Endothelial cell of umbilical vein (primary cell): ENCODE results near the gene RBM26. TPM values are rescaled to one million over a fixed set of nuclear protein-coding genes. Genes with fewer than 3 reads are reported as not detected.

Experiments used
- BruUV-seq: library from RNA; stranded (reverse); fragments of 400-500 nt; replicated peaks from 2 replicates; lab custom pipeline; 2021; lab: Mats Ljungman, UMichigan
- CTCF ChIA-PET: fragments of 300-600, 350-600 bp; sonication (Branson Sonifier 250); formaldehyde crosslinking; loops from one replicate; lab custom pipeline; 2021; ENCODE audit warnings: antibody characterized with exemption, inconsistent platforms; lab: Charles Lee
- POLR2A ChIA-PET: fragments of 300-600, 350-600 bp; sonication (Branson Sonifier 250); formaldehyde crosslinking; loops from one replicate; lab custom pipeline; 2021; ENCODE audit warnings: antibody characterized with exemption, inconsistent platforms; lab: Charles Lee
- DNase-seq: peaks from one replicate; pipeline ENCODE4 v3.0.0-alpha.2; 2011; ENCODE audit warnings: low read depth, low spot score
- FAIRE-seq: peaks from 2 replicates; lab custom pipeline; 2011; peaks lifted over from hg19 to GRCh38; lab: Jason Lieb, UNC
- H2AFZ ChIP-seq: 2 replicates; pipeline ENCODE4 v1.6.0; 2012; ENCODE audit warnings: low read depth, low read length, control low read depth, inconsistent platforms
- H3K27ac ChIP-seq: 2 replicates; pipeline ENCODE4 v1.5.1; 2011; ENCODE audit warnings: low read depth, mild to moderate bottlenecking, control low read depth, low read length, moderate library complexity; ENCODE audit not compliant: insufficient read depth
- H3K27me3 ChIP-seq, 2 experiments: 2 replicates each; pipeline versions ENCODE4 v1.6.0 to v1.6.1; 2011; ENCODE audit warnings: low read length in 2 of 2, mixed read lengths in 1 of 2; ENCODE audit not compliant: control insufficient read depth in 2 of 2, insufficient read depth in 2 of 2
- H3K36me3 ChIP-seq, 2 experiments: 2 replicates in 1 of 2; 3 replicates in 1 of 2; pipeline ENCODE4 v1.5.1; 2011; ENCODE audit warnings: low read length in 2 of 2, mild to moderate bottlenecking in 1 of 2, moderate library complexity in 1 of 2; ENCODE audit not compliant: control insufficient read depth in 2 of 2, insufficient read depth in 2 of 2; ENCODE audit errors: extremely low read depth in 1 of 2
- H3K4me1 ChIP-seq: 3 replicates; pipeline ENCODE4 v1.5.1; 2011; ENCODE audit warnings: mild to moderate bottlenecking, low read length; ENCODE audit not compliant: control insufficient read depth, insufficient read depth; ENCODE audit errors: extremely low read depth
- H3K4me2 ChIP-seq: 2 replicates; pipeline ENCODE4 v1.6.1; 2011; ENCODE audit warnings: low read length, control low read depth, mixed read lengths; ENCODE audit not compliant: insufficient read depth
- H3K4me3 ChIP-seq, 3 experiments: fragments of 200-600 bp in 1 of 3; sonication (generic), shearing (Covaris generic) in 1 of 3; replicated peaks in 1 of 3; 2 replicates each; pipeline ENCODE4 v1.5.1; 2011 to 2016; ENCODE audit warnings: control low read depth in 3 of 3, low read length in 3 of 3, mild to moderate bottlenecking in 2 of 3, inconsistent platforms in 1 of 3, low read depth in 1 of 3, moderate library complexity in 1 of 3; ENCODE audit not compliant: insufficient read depth in 1 of 3
- H3K79me2 ChIP-seq: 2 replicates; pipeline ENCODE4 v1.6.0; 2012; ENCODE audit warnings: low read length, inconsistent platforms; ENCODE audit not compliant: control insufficient read depth, insufficient read depth
- H3K9ac ChIP-seq: replicated peaks from 2 replicates; pipeline ENCODE3; 2011; ENCODE audit warnings: low read length, control low read depth; ENCODE audit not compliant: insufficient read depth; ENCODE audit errors: extremely low read depth
- H3K9me1 ChIP-seq: replicated peaks from 3 replicates; pipeline ENCODE4 v1.6.0; 2011; ENCODE audit warnings: mild to moderate bottlenecking, low read length; ENCODE audit not compliant: control insufficient read depth, insufficient read depth; ENCODE audit errors: extremely low read depth
- H3K9me3 ChIP-seq: replicated peaks from 2 replicates; pipeline ENCODE4 v1.5.1; 2012; ENCODE audit warnings: low read length, inconsistent platforms; ENCODE audit not compliant: control insufficient read depth, insufficient read depth
- H4K20me1 ChIP-seq: replicated peaks from 2 replicates; pipeline ENCODE3; 2011; ENCODE audit warnings: mild to moderate bottlenecking, low read length; ENCODE audit not compliant: control insufficient read depth, insufficient read depth; ENCODE audit errors: extremely low read depth
- CTCF ChIP-seq, 2 donors: IDR thresholded peaks; 1 replicate in 1 of 2; 2 replicates in 1 of 2; pipeline ENCODE4 v1.5.1; 2011; ENCODE audit warnings: low read length in 2 of 2, mild to moderate bottlenecking in 2 of 2, moderate library complexity in 2 of 2, control low read depth in 1 of 2, inconsistent platforms in 1 of 2, low read depth in 1 of 2; ENCODE audit not compliant: insufficient read depth in 1 of 2; ENCODE audit errors: extremely low read depth in 1 of 2
- EZH2 ChIP-seq: IDR thresholded peaks from 2 replicates; pipeline ENCODE4 v1.6.1; 2012; ENCODE audit warnings: borderline replicate concordance, low read depth, mild to moderate bottlenecking, moderate library complexity, low read length, inconsistent platforms; ENCODE audit not compliant: severe bottlenecking
- FOS ChIP-seq: IDR thresholded peaks from 2 replicates; pipeline ENCODE4 v1.6.1; 2011; ENCODE audit warnings: mild to moderate bottlenecking, low read length, moderate library complexity, borderline replicate concordance; ENCODE audit not compliant: insufficient read depth
- GATA2 ChIP-seq: IDR thresholded peaks from 2 replicates; pipeline ENCODE4 v1.7.0; 2011; ENCODE audit warnings: low read depth, mild to moderate bottlenecking, moderate library complexity, mixed read lengths, low read length; ENCODE audit not compliant: insufficient read length, insufficient read depth
- JUN ChIP-seq: IDR thresholded peaks from 2 replicates; pipeline ENCODE4 v1.6.1; 2011; ENCODE audit warnings: borderline replicate concordance, low read depth; ENCODE audit not compliant: insufficient read length, insufficient read depth
- MYC ChIP-seq: IDR thresholded peaks from one replicate; pipeline ENCODE4 v1.6.1; 2011; ENCODE audit warnings: mild to moderate bottlenecking, low read depth, low read length
- POLR2A ChIP-seq: IDR thresholded peaks from 2 replicates; pipeline ENCODE4 v1.6.1; 2012; ENCODE audit warnings: low read depth, mild to moderate bottlenecking, control low read depth, low read length
- POLR2AphosphoS5 ChIP-seq: IDR thresholded peaks from 2 replicates; pipeline ENCODE4 v1.6.1; 2012; ENCODE audit warnings: low read depth, mild to moderate bottlenecking, control low read depth, low read length, moderate library complexity; ENCODE audit not compliant: insufficient read depth
- dilution Hi-C: fragments of 300-500 bp; cut with MboI; formaldehyde crosslinking; loops from one replicate; pipeline ENCODE4 v1.15.0; 2019; ENCODE audit warnings: low sequenced_read_pairs; ENCODE audit not compliant: extremely low pct_ligation_motif_present
- intact Hi-C: fragments of 100-400 bp; cut with micrococcal nuclease; formaldehyde crosslinking; loops from one replicate; pipeline ENCODE4 v1.10.0; 2022
- polyA plus RNA-seq, 4 experiments: library from polyadenylated mRNA; depleted of rRNA in 3 of 4; stranded (reverse) in 3 of 4; unstranded in 1 of 4; fragments of >200 nt; gene quantifications; 2 replicates each; pipeline versions ENCODE4 v1.2.1 to v1.2.3, GENCODE V29; 2011 to 2012; ENCODE audit warnings: missing spikeins in 1 of 4
- total RNA-seq: library from RNA; stranded (reverse); gene quantifications from 2 replicates; pipeline ENCODE4 v1.2.3, GENCODE V29; 2021
- TF ChIP-seq, protein P1 (sequence below): IDR thresholded peaks from 2 replicates; pipeline ENCODE4 v1.6.1; 2011; ENCODE audit not compliant: insufficient read depth, insufficient read length

The RBM26 gene
- total and polyA plus RNA-seq, 2 donors (not counting 3 experiments of a cell fraction or from before 2014, with no cell fraction given) = 14.8 to 54.3 TPM

DNA sequence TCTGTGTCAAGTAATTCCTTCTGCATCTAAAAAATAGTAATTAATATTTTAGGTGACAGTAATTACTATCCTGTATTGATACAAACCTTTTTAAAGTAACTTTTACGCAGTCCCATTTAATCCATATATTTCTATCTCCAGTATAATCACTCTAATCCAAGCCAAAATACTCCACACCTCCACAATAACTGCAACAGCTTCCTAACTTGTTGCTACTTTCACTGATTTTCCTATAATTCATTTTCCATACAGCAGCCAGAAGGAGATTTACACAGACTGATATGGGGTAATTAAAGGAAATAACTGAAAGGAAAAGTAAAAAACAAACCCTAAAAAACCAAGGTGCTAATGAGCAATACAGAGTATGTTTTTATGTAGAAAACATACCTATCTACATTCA lies 64.9 kb downstream of the RBM26 start:
- Histone ChIP-seq H3K79me2 (peaks cover 2% of the 10 kb centered on the region), H4K20me1 (no peaks in the 10 kb centered on the region), H3K9me1 (no peaks in the 10 kb centered on the region), H3K36me3 (peaks cover 2 to 32% of the 10 kb centered on the region in 2 experiments), H3K9ac (no peak overlapping the region), H3K27me3 (no peaks in the 10 kb centered on the region), H3K9me3 (no peaks in the 10 kb centered on the region), H3K4me3 (no peak overlapping the region), H3K4me2 (no peak overlapping the region), H2AFZ (no peak overlapping the region), H3K27ac (no peak overlapping the region), H3K4me1 (no peaks in the 10 kb centered on the region)
- no peak for DNase-seq
- intact Hi-C loops (no loop called here), dilution Hi-C loops (no loop called here)
- POLR2A ChIA-PET = no interaction called here
- FAIRE-seq = no peak
- BruUV-seq = no TSS peak
- CTCF ChIA-PET = interaction anchor here (1.0 kb wide), 1 partner anchor 61 kb away, joined by 3 read pairs; no protein-coding TSS in a partner anchor
- no peak for TF ChIP-seq FOS
- TF ChIP-seq, protein P1, sequence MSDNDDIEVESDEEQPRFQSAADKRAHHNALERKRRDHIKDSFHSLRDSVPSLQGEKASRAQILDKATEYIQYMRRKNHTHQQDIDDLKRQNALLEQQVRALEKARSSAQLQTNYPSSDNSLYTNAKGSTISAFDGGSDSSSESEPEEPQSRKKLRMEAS = no peak
- TF ChIP-seq GATA2 = no peak

DNA sequence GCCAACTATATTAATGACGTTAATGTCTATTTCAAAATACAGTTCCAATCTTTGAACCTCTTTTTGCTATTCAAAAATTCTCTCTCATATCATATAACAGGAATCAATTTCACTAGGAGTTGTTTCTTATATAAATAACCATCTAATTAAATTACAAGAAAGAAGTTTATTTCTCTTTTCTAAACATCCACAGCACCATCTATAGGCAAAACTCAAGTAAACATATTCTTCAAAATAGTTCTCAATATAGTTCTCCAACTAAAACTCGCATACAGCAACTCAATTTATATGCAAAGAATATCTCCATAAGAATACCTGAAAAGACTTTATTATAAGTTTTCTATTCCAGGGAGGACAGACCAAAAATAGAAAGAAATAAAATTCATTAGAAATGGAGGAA lies 65.6 kb downstream of the RBM26 start:
- DNase-seq (no peak), FAIRE-seq (no peak)
- Histone ChIP-seq H3K9ac (no peak overlapping the region), H3K79me2 (peaks cover 1% of the 10 kb centered on the region), H3K9me1 (no peaks in the 10 kb centered on the region), H4K20me1 (no peaks in the 10 kb centered on the region), H3K9me3 (no peaks in the 10 kb centered on the region), H3K4me3 (no peak overlapping the region), H2AFZ (no peak overlapping the region), H3K27ac (no peak overlapping the region), H3K36me3 (peaks cover 2 to 37% of the 10 kb centered on the region in 2 experiments), H3K4me1 (no peaks in the 10 kb centered on the region), H3K4me2 (no peak overlapping the region), H3K27me3 (no peaks in the 10 kb centered on the region)
- ChIA-PET CTCF (no interaction called here), POLR2A (no interaction called here)
- dilution Hi-C loops (no loop called here), intact Hi-C loops (no loop called here)
- no TSS peak for BruUV-seq
- no peak for TF ChIP-seq EZH2
- no peak for TF ChIP-seq JUN
- TF ChIP-seq CTCF (IDR thresholded peaks at IDR 0.05; ENCODE audit: extremely low read depth in 1 of 2, insufficient read depth in 1 of 2, low read depth in 1 of 2, low read length in 2 of 2) = no peak
- TF ChIP-seq GATA2 = no peak
- TF ChIP-seq MYC = no peak
- no peak for TF ChIP-seq POLR2A
- TF ChIP-seq, protein P1 = no peak
- TF ChIP-seq FOS = no peak
- no peak for TF ChIP-seq POLR2AphosphoS5
